Parathyroid adenoma (tissue), 2 donors: Measurements from ENCODE around the gene FN1.

Experiments used
- H2AFZ ChIP-seq: fragments of 300-600 bp; sonication (generic); one replicate; pipeline ENCODE4 v1.7.0; 2017; ENCODE audit warnings: antibody characterized with exemption, mild to moderate bottlenecking
- H3K27ac ChIP-seq: fragments of 300-600 bp; sonication (generic); one replicate; pipeline ENCODE4 v1.7.0; 2017
- H3K27me3 ChIP-seq: fragments of 300-600 bp; sonication (generic); one replicate; pipeline ENCODE4 v1.7.0; 2017; ENCODE audit warnings: low read length; ENCODE audit not compliant: control insufficient read depth, insufficient read depth
- H3K36me3 ChIP-seq: fragments of 300-600 bp; sonication (generic); one replicate; pipeline ENCODE4 v1.7.0; 2017; ENCODE audit warnings: low read length; ENCODE audit not compliant: control insufficient read depth, insufficient read depth
- H3K4me1 ChIP-seq: fragments of 300-600 bp; sonication (generic); one replicate; pipeline ENCODE4 v1.7.0; 2017; ENCODE audit warnings: control low read depth
- H3K4me2 ChIP-seq: fragments of 300-600 bp; sonication (generic); one replicate; pipeline ENCODE4 v1.7.0; 2017; ENCODE audit warnings: low read length
- H3K4me3 ChIP-seq: fragments of 300-600 bp; sonication (generic); one replicate; pipeline ENCODE4 v1.7.0; 2017; ENCODE audit warnings: low read depth, low read length
- H3K79me2 ChIP-seq: fragments of 300-600 bp; sonication (generic); one replicate; pipeline ENCODE4 v1.7.0; 2017; ENCODE audit warnings: control low read depth
- H3K9ac ChIP-seq: fragments of 300-600 bp; sonication (generic); one replicate; pipeline ENCODE4 v1.7.0; 2017; ENCODE audit warnings: mild to moderate bottlenecking
- H3K9me3 ChIP-seq: fragments of 300-600 bp; sonication (generic); one replicate; pipeline ENCODE4 v1.7.0; 2017; ENCODE audit warnings: low read length; ENCODE audit not compliant: control insufficient read depth
- TF ChIP-seq, protein P1 (sequence below): fragments of 300-600 bp; sonication (generic); IDR thresholded peaks from one replicate; pipeline ENCODE4 v1.7.0; 2017; ENCODE audit warnings: antibody characterized with exemption, mild to moderate bottlenecking
- donor health status: primary hyperparathyroidism.

FN1 gene

DNA sequence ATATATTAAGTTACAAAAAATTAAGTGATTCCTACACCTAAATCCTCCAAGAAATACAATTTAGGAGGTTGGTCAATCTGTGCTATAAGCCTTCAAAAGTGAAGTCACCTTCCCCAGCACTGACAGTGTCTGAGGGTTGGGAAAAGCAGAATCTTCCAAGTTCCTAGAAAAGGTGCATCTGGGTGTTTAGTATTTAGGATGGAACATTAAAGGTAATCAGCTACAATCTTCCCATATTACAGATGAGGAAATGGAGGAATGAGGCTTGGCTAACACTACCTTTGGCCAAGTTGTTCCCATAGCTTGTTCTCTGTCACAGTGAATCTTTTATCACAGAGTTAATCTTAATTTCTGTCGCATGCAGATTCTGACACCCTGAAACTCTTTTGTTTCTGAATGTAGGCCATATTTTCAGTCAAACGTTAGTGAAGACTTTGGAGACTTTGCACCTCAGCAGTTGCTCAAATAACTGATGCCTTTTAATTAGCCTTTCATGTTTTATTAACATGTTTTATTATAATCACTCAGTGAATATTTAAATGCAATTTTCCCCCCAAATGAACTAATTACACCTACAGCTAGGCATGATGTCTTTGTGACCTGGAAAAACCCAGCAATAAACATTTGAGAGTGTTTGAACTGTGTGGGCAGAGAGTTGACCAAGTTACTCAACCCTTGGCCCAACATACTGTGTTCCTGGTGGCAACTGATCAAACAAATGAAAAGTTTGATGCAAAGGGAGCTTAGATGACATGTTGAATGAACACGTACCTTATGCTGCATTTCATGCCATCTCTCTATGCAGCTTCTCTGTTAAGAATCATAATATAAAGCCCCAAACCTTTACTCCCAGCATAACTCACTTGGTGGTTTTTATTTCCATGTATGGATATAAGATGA is 17.6 kb downstream of the FN1 start:
- H3K27ac ChIP-seq, result no peak overlapping the region
- no peaks in the 10 kb centered on the region for H3K4me1 ChIP-seq
- H3K9ac ChIP-seq, result no peak overlapping the region
- no peaks in the 10 kb centered on the region for H3K9me3 ChIP-seq
- H3K79me2 ChIP-seq, result no peaks in the 10 kb centered on the region
- H3K4me2 ChIP-seq, result no peak overlapping the region
- H3K27me3 ChIP-seq, result no peaks in the 10 kb centered on the region
- TF ChIP-seq, protein P1, sequence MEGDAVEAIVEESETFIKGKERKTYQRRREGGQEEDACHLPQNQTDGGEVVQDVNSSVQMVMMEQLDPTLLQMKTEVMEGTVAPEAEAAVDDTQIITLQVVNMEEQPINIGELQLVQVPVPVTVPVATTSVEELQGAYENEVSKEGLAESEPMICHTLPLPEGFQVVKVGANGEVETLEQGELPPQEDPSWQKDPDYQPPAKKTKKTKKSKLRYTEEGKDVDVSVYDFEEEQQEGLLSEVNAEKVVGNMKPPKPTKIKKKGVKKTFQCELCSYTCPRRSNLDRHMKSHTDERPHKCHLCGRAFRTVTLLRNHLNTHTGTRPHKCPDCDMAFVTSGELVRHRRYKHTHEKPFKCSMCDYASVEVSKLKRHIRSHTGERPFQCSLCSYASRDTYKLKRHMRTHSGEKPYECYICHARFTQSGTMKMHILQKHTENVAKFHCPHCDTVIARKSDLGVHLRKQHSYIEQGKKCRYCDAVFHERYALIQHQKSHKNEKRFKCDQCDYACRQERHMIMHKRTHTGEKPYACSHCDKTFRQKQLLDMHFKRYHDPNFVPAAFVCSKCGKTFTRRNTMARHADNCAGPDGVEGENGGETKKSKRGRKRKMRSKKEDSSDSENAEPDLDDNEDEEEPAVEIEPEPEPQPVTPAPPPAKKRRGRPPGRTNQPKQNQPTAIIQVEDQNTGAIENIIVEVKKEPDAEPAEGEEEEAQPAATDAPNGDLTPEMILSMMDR, result no peak
- no peaks in the 10 kb centered on the region for H3K36me3 ChIP-seq
- no peak overlapping the region for H2AFZ ChIP-seq
- H3K4me3 ChIP-seq, result no peak overlapping the region

GRCh38 chr2:215417400-215417951 is 18.4 kb downstream of the FN1 start:
- Histone ChIP-seq H3K79me2 (no peaks in the 10 kb centered on the region), H3K4me2 (no peak overlapping the region), H2AFZ (no peak overlapping the region), H3K9me3 (no peaks in the 10 kb centered on the region), H3K4me3 (no peak overlapping the region), H3K9ac (no peak overlapping the region), H3K27me3 (no peaks in the 10 kb centered on the region), H3K27ac (no peak overlapping the region), H3K4me1 (no peaks in the 10 kb centered on the region), H3K36me3 (no peaks in the 10 kb centered on the region)
- TF ChIP-seq, protein P1, result no peak

GRCh38 chr2:215416656-215417055 is 19.2 kb downstream of the FN1 start:
- no peaks in the 10 kb centered on the region for H3K79me2 ChIP-seq
- no peaks in the 10 kb centered on the region for H3K27me3 ChIP-seq
- TF ChIP-seq, protein P1, result no peak
- H3K4me1 ChIP-seq, result no peaks in the 10 kb centered on the region
- no peak overlapping the region for H2AFZ ChIP-seq
- H3K4me3 ChIP-seq, result no peak overlapping the region
- no peak overlapping the region for H3K27ac ChIP-seq
- no peaks in the 10 kb centered on the region for H3K9me3 ChIP-seq
- no peak overlapping the region for H3K9ac ChIP-seq
- no peak overlapping the region for H3K4me2 ChIP-seq
- no peaks in the 10 kb centered on the region for H3K36me3 ChIP-seq

- Histone ChIP-seq H3K79me2 (no peaks in the 10 kb centered on the region), H3K4me1 (no peaks in the 10 kb centered on the region), H3K4me3 (no peak overlapping the region), H3K4me2 (no peak overlapping the region), H2AFZ (no peak overlapping the region), H3K27ac (no peak overlapping the region), H3K9ac (no peak overlapping the region), H3K27me3 (no peaks in the 10 kb centered on the region), H3K9me3 (no peaks in the 10 kb centered on the region), H3K36me3 (no peaks in the 10 kb centered on the region)
- TF ChIP-seq, protein P1, result no peak
Measured at GRCh38 chr2:215415820-215416577, 19.9 kb downstream of the FN1 start.
